HG03095 (cell line): ENCODE measurements around the gene LIN7B.
"Not testable (repeated sequence)": the region's sequence is repeated elsewhere in the genome, so short reads cannot be mapped to it uniquely, and the experiment has no call there.

Experiments
- ATAC-seq: cut with Tn5 transposase; IDR thresholded peaks from one replicate; pipeline ENCODE4 v1.9.1; 2021; ENCODE audit warnings: moderate library complexity; ENCODE audit not compliant: unreplicated experiment

LIN7B gene

DNA sequence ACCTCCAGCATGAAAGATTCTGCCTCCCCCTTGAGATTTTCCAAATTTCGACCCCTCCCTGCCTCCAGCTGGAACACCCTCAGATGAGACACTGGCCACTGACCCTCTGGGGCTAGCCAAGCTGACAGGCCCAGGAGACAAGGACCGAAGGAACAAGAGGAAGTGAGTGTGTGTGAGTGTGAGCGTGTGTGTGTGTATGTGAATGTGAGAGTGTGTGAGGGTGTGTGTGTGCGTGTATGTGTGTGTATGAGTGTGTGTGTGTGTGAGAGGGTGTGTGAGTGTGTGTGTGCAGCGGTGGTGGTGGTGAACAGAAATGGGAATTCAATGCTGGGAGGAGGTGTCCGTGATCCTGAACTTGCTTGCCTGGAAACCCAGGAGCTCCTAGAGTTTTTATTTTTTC lies 27.2 kb downstream of the LIN7B start:
- no peak for ATAC-seq

DNA sequence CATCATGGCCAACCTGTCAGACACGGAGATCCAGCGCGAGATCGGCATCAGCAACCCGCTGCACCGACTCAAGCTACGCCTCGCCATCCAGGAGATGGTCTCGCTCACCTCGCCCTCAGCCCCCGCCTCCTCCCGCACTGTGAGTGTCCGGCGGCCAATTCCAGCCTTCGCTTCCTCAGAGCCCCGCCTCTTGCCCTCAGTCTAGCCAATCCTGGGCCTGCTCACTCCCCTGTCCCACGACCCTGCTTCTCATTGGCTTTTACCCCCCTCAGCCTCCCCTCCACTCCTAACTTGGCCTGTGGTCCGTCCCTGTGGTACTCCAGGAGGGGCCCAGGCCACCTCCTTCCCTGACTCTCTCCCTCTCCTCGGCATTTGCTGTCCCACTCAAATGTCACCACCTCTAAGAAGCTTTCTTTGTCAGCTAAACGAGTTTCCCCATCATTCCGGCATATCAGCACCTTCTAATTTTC lies 28.7 kb downstream of the LIN7B start:
- no peak for ATAC-seq

- no peak for ATAC-seq
Observed at GRCh38 chr19:49145573-49146407, 31.6 kb downstream of the LIN7B start.

DNA sequence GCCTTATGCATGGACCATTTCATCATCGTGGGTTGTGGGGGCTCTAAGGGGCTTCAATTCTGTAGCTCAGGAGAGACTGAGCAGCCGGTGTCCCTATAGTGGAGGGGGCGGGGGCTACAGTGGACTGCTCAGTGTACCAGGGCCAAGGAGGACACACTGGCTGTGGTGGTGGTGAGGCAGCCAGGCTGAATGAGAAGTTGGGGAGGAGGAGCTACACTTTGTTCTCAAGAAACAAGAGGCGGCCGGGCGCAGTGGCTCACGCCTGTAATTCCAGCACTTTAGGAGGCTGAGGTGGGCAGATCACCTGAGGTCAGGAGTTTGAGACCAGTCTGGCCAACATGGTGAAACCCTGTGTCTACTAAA lies 32.2 kb downstream of the LIN7B start:
- not testable (repeated sequence) for ATAC-seq

DNA sequence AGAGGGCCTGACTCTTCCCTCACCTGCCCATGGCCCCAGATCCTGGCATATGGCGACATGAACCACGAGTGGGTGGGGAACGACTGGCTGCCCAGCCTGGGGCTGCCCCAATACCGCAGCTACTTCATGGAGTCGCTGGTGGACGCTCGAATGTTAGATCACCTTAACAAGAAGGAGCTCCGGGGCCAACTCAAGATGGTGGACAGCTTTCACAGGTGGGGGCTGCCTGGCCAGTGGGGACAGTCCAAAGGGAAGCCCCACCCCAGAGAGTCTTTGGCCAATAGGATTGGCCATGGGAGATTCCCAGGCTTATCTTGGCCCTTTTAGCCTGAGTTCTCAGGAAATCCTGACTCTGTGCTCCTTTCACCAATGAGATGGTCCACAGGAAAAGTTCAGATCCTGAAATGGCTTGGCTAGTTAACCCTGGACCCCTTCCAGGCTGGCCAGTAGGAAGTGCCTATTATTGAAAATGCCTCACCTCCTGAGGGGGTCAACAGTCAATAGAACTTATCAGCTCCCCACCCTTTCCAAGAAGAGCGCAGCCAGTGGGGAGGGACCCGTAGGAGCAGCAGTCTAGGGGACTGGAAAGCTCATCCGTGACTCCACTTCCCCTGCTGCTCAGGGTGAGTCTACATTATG lies 34.0 kb downstream of the LIN7B start:
- ATAC-seq, result no peak

DNA sequence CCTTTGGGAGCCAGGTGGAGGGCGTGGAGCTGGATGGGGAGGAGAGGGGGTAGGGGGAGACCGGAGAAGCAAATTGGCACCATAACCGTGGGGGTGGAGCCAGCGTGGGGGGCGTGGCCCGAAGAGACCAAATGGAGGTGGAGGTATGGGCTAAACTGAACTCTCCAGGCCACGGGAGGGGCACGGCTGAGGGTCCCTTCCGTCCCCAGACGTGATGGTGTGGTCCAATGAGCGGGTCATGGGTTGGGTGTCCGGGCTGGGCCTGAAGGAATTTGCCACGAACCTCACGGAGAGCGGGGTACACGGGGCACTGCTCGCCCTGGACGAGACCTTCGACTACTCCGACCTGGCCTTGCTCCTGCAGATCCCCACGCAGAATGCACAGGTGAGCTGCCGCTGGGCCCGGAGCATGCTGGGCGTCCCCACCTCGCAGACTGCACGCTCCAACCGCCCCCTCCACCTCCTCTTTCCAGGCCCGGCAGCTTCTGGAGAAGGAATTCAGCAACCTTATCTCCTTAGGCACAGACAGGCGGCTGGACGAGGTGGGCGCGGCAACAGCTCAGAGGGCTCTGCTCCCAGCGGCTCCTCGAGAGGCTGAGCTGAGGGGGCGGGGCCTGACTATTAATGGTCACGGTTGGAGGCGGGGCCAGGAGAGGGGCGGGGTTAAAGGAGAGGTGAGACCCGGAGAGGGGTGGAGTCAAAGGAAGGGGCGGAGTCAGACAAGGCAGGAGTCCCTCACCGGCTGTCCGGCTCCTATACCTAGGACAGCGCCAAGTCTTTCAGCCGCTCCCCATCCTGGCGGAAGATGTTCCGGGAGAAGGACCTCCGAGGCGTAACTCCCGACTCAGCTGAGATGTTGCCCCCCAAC lies 34.8 kb downstream of the LIN7B start:
- no peak for ATAC-seq

- no peak for ATAC-seq
Observed at GRCh38 chr19:49149652-49150105, 35.5 kb downstream of the LIN7B start.

DNA sequence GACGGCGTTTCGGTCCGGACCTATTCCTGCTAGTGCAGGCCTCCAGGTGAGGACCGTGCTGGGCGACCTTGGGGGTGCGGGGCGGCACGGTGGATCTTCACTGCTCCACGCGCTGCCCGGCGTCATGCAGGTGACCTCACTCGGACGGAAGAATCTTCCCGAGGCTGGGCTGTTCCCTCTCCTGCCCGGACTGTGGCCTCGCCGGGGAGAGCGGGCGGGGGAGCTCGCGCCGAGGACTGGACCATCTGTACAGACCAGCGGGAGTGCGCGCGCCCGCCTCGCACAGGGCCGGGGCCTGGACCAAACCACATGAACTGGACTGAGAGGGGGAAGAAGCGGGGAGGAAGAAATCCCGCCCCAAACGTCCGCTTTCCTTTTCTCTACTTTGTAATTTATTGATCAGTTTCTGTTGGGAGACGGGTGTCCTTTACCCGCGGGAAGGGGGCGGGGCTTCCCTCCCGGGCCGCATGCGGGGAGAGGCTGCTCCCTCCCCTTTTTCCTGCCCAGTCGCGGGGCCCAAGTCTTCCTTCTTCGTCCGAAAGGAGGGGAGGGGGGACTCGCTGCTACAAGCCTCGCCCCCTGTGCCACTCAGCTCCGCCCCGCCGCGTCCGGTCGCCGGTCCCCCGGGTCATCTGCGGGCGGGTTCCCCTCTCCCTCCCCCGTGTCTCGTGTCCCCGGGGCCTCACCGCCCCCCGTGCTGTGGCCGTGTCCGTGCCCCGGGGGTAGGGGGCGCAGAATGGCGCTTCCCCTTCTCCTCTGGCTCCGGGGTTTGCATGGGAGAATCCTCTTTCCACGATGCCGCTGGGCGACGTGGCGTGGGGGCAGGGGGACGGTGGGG lies 36.2 kb downstream of the LIN7B start:
- no peak for ATAC-seq

- no peak for ATAC-seq
Observed at GRCh38 chr19:49150944-49151243, 36.7 kb downstream of the LIN7B start.

DNA sequence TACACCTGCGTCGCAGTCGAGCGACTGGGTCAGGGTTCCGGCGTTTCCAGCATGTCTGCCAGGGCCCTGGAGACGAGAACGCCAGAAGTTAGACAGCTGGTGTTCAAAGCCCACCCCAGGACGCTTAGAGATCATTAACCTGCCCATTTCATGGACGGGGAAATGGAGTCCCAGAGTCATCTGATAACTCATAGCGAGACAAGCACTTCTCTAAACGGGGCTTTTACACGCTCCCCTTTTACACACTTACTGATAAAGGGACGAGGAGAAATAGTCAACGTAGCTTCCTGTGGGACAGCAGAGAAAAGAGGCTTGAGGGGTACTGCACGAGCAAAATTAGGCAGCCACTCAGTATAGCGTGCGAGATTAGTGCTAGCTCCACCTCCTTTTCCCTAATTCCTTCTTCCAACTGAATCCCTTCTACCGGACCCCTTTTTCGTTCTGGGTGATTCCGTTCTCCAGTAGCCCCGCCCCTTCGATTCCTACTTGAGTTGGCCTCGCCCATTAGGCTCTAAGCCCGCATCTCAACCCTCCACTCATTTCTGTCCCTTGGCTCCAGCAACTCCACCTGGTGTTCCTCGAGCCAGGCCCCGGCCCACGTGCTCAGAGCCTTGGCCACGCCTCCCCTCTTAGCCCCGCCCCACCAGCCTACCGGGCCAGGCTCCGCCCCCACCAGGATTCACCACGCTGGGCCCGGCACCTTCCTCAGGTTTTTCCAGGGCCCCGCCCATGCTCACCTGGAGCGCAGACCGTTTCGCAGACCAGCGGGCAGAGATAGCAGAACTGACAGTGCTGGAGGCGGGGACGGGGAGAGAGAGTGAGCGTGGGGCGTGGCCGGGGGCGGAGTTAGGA lies 37.3 kb downstream of the LIN7B start:
- no peak for ATAC-seq

DNA sequence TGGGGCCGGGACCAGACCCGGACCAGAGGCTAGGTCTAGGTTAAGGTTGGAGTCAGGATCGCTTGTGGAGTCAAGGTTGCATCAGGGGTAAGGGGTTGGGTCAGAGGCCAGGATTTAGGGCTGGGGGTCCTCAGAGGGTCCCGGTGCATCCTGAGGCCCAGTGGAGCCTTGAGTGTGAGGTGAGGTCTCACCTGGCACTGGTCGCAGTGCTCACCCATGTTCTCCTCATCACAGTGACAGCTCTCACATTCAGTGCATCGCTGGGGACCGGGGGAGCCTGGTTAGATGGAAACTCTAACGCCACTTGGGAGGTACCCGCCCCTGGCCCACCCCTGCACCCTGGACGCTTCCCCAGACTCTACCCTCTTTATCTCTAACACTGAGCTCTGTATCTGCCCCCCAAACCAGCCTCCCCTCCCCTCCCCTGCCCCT lies 38.0 kb downstream of the LIN7B start:
- no peak for ATAC-seq

GRCh38 chr19:49153167-49153809 lies 39.1 kb downstream of the LIN7B start:
- no peak for ATAC-seq

DNA sequence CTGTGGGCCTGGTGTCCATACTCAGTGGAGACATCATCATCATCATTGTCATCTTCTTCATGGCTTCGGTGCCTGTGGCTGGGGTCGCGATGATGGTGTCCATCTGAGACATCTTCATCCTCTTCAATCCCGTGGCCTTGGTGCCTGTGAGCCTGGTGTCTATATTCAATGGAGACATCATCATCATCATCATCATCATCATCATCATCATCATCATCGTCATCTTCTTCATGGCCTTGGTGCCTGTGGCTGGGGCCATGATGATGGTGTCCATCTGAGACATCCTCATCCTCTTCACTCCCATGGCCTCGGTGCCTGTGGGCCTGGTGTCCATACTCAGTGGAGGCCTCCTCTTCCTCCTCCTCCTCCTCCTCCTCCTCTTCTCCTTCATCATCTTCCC lies 40.1 kb downstream of the LIN7B start:
- no peak for ATAC-seq

DNA sequence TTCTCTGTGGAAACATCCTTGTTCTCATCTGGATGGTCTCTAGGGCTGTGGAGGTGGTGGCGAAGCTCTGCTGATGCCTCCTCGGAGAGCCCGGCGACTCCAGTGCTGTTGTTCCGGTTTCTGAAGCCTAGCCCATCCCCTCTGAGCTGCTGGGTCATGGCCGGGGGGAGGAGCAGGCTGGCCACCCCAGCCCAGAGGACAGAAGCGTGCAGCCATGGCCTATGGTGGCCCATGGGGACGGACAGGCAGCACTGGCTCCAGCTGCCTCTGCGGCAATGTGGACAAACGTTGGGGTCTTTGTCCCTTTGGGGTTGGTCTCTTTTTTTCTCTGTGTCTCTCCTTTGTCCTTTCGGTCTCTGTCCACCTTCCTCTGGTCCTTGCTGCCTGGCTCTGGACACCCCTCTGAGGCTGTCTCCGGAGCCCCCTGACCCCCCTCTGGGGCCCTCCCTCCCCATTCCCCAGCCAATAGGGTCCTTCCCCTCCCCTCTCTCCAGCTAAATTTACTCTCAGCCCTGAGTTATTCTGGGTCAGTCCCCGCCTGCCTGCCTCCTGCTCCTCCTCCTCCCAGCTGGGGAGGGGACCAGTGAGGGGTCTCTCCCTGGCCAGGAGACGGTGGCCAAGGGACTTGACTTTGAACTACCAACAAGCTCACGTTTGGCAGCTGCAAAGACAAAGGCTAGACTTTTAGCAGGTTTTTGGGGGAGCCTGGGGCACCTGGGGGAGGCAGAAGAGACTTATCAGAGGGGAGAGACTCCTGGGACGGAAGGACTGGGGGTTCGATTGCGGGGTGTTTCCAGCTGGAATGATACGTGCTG lies 41.0 kb downstream of the LIN7B start, which contains the start of gene HRC:
Gene HRC (minus strand): TSS at position 392 of the 815 bp plus-strand sequence. CDS start 159 bp downstream, at position 233.
- ATAC-seq, result no peak

- no peak for ATAC-seq
Observed at GRCh38 chr19:49155820-49156346, 41.7 kb downstream of the LIN7B start.

- no peak for ATAC-seq
Observed at GRCh38 chr19:49157445-49158224, 43.5 kb downstream of the LIN7B start, which contains the start of gene TRPM4. TSS of gene TRPM4 (plus strand) at chr19:49157792. CDS start at chr19:49157867, 75 bp downstream.
